K562 (cell line): ENCODE results near the gene DPP9. TPM values are rescaled to one million over a fixed set of nuclear protein-coding genes. Genes with fewer than 3 reads are reported as not detected.

ENCODE experiments used
- ATAC-seq: fragments of 200-7000 bp; cut with Tn5 transposase; 3 replicates; pipeline ENCODE4 v1.9.1; 2020; ENCODE audit warnings: moderate library complexity
- BruUV-seq: library from RNA; stranded (reverse); fragments of 400-500 nt; replicated peaks from 2 replicates; lab custom pipeline; 2021; lab: Mats Ljungman, UMichigan
- CTCF ChIA-PET: fragments of 300-600 bp; formaldehyde crosslinking; extraction: SDS; loops from one replicate; lab custom pipeline; 2021; ENCODE audit warnings: low intra/inter-chr PET ratio; lab: Yijun Ruan, JAX
- POLR2A ChIA-PET: fragments of 300-600, 350-650 bp; sonication (Branson Sonifier 250); formaldehyde crosslinking; extraction: SDS; loops from one replicate; lab custom pipeline; 2021; ENCODE audit warnings: antibody characterized with exemption, inconsistent platforms; lab: Yijun Ruan, JAX
- DNase-seq, 4 experiments: peaks; one replicate each; pipeline versions ENCODE4 v3.0.0 to v3.0.0-alpha.2; 2011 to 2018; ENCODE audit warnings: low spot score in 3 of 4, mixed read lengths in 3 of 4; ENCODE audit errors: extremely low read depth in 1 of 4
- FAIRE-seq: peaks from 2 replicates; lab custom pipeline; 2011; peaks lifted over from hg19 to GRCh38; lab: Jason Lieb, UNC
- H2AFZ ChIP-seq: 2 replicates; pipeline ENCODE4 v1.6.0; 2011; ENCODE audit warnings: low read depth, low read length, control low read depth, inconsistent platforms
- H3K27ac ChIP-seq: fragments of 200-600 bp; 3 replicates; pipeline ENCODE4 v1.8.0; 2011; ENCODE audit warnings: low read depth, mild to moderate bottlenecking, control low read depth, inconsistent platforms, low read length, moderate library complexity, mixed read lengths; ENCODE audit errors: extremely low read depth
- H3K27me3 ChIP-seq, 2 experiments: fragments of 300-600 bp in 1 of 2; 2 replicates in 1 of 2; 3 replicates in 1 of 2; pipeline versions ENCODE4 v1.6.0 to v1.8.0; 2011; ENCODE audit warnings: inconsistent platforms in 2 of 2, low read length in 2 of 2, mild to moderate bottlenecking in 1 of 2, mixed read lengths in 1 of 2, moderate library complexity in 1 of 2; ENCODE audit not compliant: control insufficient read depth in 2 of 2, insufficient read depth in 2 of 2
- H3K36me3 ChIP-seq: fragments of 300-600 bp; 3 replicates; pipeline ENCODE4 v1.8.0; 2011; ENCODE audit warnings: mild to moderate bottlenecking, low read length, inconsistent platforms; ENCODE audit not compliant: control insufficient read depth, insufficient read depth
- H3K4me1 ChIP-seq, 2 experiments: fragments of 200-600 bp in 1 of 2; replicated peaks in 1 of 2; 2 replicates in 1 of 2; 3 replicates in 1 of 2; pipeline versions ENCODE4 v1.5.1 to v1.8.0; 2011; ENCODE audit warnings: inconsistent platforms in 2 of 2, low read length in 2 of 2, mild to moderate bottlenecking in 1 of 2, mixed read lengths in 1 of 2, moderate library complexity in 1 of 2; ENCODE audit not compliant: control insufficient read depth in 2 of 2, insufficient read depth in 2 of 2
- H3K4me2 ChIP-seq: 2 replicates; pipeline ENCODE4 v1.6.1; 2011; ENCODE audit warnings: low read length, control low read depth, inconsistent platforms, mixed read lengths; ENCODE audit not compliant: insufficient read depth
- H3K4me3 ChIP-seq: fragments of 200-600 bp; sonication (generic), shearing (Covaris generic); 2 replicates; pipeline ENCODE4 v1.5.1; 2016; ENCODE audit warnings: control low read depth, inconsistent platforms
- H3K79me2 ChIP-seq: fragments of 200-600 bp; 3 replicates; pipeline ENCODE4 v1.8.0; 2011; ENCODE audit warnings: low read length, inconsistent platforms; ENCODE audit not compliant: control insufficient read depth, insufficient read depth
- H3K9ac ChIP-seq, 2 experiments: 2 replicates each; pipeline versions ENCODE4 v1.6.0 to v1.6.1; 2011; ENCODE audit warnings: low read depth in 2 of 2, low read length in 2 of 2, control low read depth in 1 of 2, inconsistent platforms in 1 of 2, mild to moderate bottlenecking in 1 of 2, mixed read lengths in 1 of 2; ENCODE audit not compliant: insufficient read depth in 1 of 2
- H3K9me1 ChIP-seq: one replicate; pipeline ENCODE4 v1.6.0; 2011; ENCODE audit warnings: inconsistent platforms, mild to moderate bottlenecking, low read length, moderate library complexity; ENCODE audit not compliant: control insufficient read depth, insufficient read depth
- H3K9me3 ChIP-seq: replicated peaks from 2 replicates; pipeline ENCODE4 v1.5.1; 2011; ENCODE audit warnings: low read depth, low read length, inconsistent platforms; ENCODE audit not compliant: control insufficient read depth, insufficient read depth
- H4K20me1 ChIP-seq: replicated peaks from 2 replicates; pipeline ENCODE4 v1.6.1; 2011; ENCODE audit warnings: low read length, inconsistent platforms, mixed read lengths; ENCODE audit not compliant: control insufficient read depth, insufficient read depth
- EP300 ChIP-seq: IDR thresholded peaks from 2 replicates; pipeline ENCODE4 v1.6.1; 2012; ENCODE audit warnings: low read length, improper control_type of control experiment
- HMG20B ChIP-seq: fragments of 250-450 bp; sonication (Bioruptor Pico); IDR thresholded peaks from 2 replicates; pipeline ENCODE4 v1.5.0; 2021; ENCODE audit warnings: mild to moderate bottlenecking
- PRDM10 ChIP-seq: fragments of 450-650 bp; IDR thresholded peaks from 2 replicates; pipeline ENCODE4 v1.6.1; 2018; ENCODE audit not compliant: partially characterized antibody
- WGBS: fragments of 100-300 bp; shearing (Covaris generic); methylation state at CpG from one replicate; pipeline ENCODE4 v1.1.6; 2016; ENCODE audit warnings: low coverage, mixed read lengths; ENCODE audit not compliant: insufficient coverage; ENCODE audit errors: missing lambda C conversion rate; 5-methylcytosine and 5-hydroxymethylcytosine counted together
- in situ Hi-C: fragments of 300-500 bp; cut with MboI; formaldehyde crosslinking; loops from 4 replicates; pipeline ENCODE4 v1.15.0; 2018; ENCODE audit warnings: inconsistent platforms, mixed read lengths
- intact Hi-C: fragments of 100-400 bp; cut with micrococcal nuclease; formaldehyde crosslinking; loops from 2 replicates; pipeline ENCODE4 v1.14.2; 2022
- polyA plus RNA-seq, 8 experiments: library from polyadenylated mRNA; depleted of rRNA in 4 of 8; stranded (reverse) in 5 of 8; unstranded in 3 of 8; fragments of >200 nt; fragmentation: Nextera tagmentation in 2 of 8; fragmentation: Illumina TruSeq in 1 of 8; extraction: Ambion mirVana in 2 of 8; extraction: Trizol in 1 of 8; gene quantifications; 2 replicates each; pipeline versions ENCODE4 v1.2.1 to v1.2.3, GENCODE V29; 2011 to 2014; ENCODE audit warnings: inconsistent platforms in 1 of 8, missing spikeins in 1 of 8
- total RNA-seq, 7 experiments: library from RNA; depleted of rRNA in 6 of 7; stranded (reverse); fragments of >200 nt in 6 of 7; fragmentation: Illumina TruSeq in 2 of 7; extraction: Trizol in 2 of 7; gene quantifications; 2 replicates each; pipeline versions ENCODE4 v1.2.1 to v1.2.3, GENCODE V29; 2011 to 2021; ENCODE audit warnings: low replicate concordance in 1 of 7

The DPP9 gene
- total and polyA plus RNA-seq, 9 of the 15 experiments (the other 6 are each of a cell fraction or from before 2014, with no cell fraction given): 0.90 to 66.7 (median 24.5) TPM

GRCh38 chr19:4692251-4693077 is 31.2 kb downstream of the DPP9 start:
- H2AFZ ChIP-seq: no peak overlapping the region
- no peak for DNase-seq
- BruUV-seq: no TSS peak
- no peak for ATAC-seq
- no peak overlapping the region for H3K27ac ChIP-seq
- H3K4me3 ChIP-seq: no peak overlapping the region
- peaks cover 87% of the 10 kb centered on the region; the same call in 2 of the 3 replicates for H3K36me3 ChIP-seq
- no peak overlapping the region for H3K4me2 ChIP-seq
- WGBS: 90% methylated on average over 22 of the region's 27 CpGs
- peak overlapping the region in 1 of 2 experiments; percentile 1; a peak in 1 of 4 replicates for H3K9ac ChIP-seq
- TF ChIP-seq PRDM10 (peak; percentile 23), HMG20B (CRISPR knock-in tag) (no peak), EP300 (no peak)
- in situ Hi-C loops: no loop called here
- no peaks in the 10 kb centered on the region for H3K9me3 ChIP-seq
- CTCF ChIA-PET: no interaction called here
- peaks cover under 1% of the 10 kb centered on the region for H3K9me1 ChIP-seq
- no peaks in the 10 kb centered on the region for H4K20me1 ChIP-seq
- intact Hi-C loops: no loop called here
- no peak for FAIRE-seq
- POLR2A ChIA-PET: interaction anchor here (0.5 kb wide), 1 partner anchor 13 kb away, joined by 3 read pairs; no protein-coding TSS in a partner anchor
- H3K27me3 ChIP-seq: no peaks in the 10 kb centered on the region
- H3K4me1 ChIP-seq: peaks cover 0 to 33% of the 10 kb centered on the region in 2 experiments; a peak in 2 of 5 replicates
- H3K79me2 ChIP-seq: no peaks in the 10 kb centered on the region
